Measurements from ENCODE around the gene PTPRD.
A peak's percentile ranks its signal among the peaks of the same experiment; 100 is the strongest.

Gene PTPRD

DNA sequence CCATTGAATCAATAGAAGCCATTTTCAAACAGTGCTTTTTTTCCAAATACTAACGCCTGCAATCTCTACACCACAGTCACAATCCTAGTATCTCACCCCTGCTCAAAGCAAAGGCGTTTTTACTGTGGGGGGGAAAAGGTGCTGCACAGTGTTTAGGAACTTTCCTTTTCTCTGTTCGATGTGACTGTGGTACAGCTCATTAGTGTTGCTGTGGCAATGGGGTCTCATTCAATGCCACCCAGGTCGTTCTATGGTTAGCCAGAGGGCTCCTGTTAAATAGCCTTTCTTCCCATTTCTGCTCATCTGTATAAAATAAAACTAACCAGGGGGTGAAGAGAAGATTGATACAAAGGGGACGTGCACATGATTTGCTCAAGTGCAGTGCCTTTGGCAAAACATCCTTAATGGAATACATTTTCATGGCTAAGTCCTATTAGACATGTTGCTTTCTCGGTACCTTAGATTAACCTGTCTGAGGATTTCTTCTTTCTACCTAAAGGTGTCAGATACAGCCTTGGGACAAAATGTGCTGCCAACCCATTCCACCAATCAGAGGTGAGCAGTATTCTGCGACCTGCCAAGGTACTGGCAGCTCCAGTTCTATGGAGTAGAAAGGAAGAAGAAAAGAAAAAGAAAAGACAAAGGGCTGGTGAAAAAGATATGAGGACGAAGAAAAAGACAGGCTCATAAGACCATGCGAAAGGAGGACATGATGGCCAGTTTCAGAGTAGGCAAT is 2161.8 kb downstream of the PTPRD start:
- no peak for DNase-seq

DNA sequence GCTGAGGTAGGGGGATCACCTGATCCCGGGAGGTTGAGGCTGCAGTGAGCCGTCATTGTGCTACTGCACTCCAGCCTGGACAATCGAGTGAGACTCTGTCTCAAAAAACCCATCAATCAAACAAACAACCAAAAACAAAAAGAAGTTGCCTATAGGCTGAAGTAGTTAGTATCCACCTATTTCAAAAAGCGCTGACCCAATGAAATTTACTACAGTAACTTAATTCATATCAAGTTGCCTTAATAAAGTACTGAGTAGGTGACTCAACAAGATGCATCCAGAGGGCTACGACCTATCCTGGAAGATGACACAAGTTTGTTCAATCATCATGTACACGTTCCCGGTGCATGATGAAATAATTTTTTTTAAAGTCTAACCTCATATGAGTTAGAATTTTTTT is 2164.6 kb downstream of the PTPRD start:
- DNase-seq: no peak

DNA sequence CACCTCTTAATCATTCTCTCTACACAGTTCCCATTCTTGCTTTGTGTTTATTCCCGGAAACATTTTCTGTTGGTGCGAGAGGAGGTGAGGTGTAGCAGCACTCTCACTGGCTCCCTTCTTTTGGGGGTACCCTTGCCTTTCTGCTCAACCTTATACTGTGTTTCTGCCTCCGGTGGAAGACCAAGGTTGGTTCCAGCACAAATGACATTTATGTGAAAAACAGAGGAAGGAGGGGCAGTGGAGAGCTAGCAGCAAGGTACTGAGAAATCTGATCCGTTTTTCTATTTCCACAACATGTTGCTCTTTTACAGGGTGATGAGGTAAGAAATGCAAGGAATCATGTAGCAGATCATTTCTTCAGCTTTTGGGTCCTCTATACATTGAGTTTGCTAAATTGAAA is 2165.2 kb downstream of the PTPRD start:
- DNase-seq: peak; percentile 24

DNA sequence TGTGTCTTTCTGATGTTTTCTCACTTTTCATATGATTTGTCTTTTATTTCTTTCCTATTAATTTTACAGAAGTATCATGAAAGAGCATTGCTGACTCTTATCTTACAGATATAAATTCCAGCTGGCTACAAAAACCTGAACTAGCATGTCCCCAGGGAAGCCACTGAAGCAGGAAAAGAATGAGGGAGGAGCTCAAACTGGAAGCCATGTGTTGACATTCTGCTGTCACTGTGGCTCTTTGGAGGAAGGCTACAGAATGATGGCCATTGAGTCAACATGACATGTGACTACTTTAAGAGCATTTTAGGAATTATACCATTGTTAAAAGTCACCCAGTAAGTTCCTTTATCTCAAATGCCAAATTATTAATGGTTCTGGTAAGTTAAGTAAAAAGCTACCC is 2174.9 kb downstream of the PTPRD start:
- DNase-seq: peak; percentile 51

DNA sequence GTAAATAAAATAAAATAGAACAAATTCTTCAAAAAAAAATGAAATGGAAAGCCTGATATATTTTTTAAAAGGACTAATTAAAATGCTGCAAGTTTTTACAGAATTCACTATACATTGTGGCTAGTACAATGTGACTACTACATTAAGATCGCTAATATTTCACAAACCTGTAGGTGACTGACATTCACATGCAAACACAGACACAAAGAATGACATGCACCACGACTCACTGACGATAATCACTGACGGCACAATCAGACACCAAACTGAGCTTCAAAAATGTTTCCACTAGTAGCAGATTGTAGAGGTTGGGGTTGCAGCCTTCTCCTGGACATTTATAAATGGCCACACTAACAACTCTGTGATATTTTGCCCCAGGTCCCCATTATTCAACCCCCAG is 2175.5 kb downstream of the PTPRD start:
- no peak for DNase-seq

DNA sequence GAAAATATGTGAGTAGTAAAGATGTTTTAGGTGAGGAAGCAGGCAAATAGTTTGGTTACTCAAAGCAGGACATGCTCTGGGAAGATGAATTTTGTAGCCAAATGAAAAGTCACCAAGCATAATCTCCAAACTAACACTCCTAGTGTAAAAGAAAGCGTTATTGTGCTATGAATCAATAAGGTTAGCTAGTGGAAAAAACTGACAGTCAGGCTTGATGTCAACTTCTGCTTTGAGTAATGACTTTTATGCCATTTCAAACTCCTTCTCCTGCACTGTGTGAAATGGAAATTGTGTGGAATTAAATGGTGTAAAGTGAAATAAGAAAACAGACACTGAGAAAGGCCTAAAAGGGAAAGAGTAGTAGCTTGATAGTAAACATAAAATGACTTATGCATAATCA is 2176.0 kb downstream of the PTPRD start:
- DNase-seq: no peak

DNA sequence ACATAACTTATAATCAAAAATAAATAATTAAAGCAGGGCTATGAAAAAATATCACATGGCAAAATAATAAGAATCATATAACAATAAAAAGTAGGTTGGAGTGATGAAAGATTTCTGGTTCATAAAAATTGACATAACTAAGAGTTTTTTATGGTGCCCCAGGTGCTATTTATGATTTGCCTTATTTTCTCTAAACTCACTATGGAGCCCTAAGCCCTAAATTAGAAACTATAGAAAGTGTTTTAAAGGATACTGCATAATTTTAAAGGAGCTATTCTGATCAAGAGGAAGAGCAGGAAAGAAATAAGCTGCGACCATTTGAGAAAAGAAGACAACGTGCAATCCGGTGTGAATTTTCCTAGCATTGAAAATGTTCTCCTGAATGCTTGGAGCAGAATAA is 2178.2 kb downstream of the PTPRD start:
- no peak for DNase-seq

DNA sequence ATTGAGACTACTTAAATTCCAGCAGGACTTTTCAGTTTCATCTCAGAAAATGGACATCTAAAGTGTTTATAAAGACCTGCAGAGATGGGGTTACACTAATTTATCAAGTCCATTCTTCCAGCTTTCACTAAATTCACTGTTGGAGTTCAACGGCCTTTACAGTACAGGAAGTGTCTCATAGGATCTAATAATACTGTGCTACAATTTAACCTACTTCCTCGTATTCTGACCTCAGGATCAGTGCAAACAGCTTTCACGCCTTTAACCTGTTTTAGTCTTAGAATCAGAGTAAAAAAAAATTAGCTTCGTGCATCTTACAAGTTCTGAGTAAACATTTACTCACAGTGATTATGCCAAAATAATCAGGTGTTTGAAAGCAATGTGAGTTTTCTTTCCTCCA is 2180.6 kb downstream of the PTPRD start:
- no peak for DNase-seq

DNA sequence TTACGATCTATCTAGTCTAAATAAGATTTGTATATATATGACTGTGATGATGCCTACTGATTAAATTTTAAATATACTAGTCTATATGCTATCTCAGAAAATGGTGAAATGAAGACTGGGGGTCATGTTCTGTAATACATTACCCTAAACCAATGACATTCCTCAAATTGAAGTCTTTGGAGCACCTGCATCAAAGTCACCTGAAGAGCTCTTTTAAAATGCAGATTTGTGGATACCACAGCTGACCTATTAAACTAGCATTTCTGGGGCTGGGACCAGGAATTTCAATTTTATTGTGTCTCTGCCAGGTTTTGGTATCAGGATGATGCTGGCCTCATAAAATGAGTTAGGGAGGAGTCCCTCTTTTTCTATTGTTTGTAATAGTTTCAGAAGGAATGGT is 2181.3 kb downstream of the PTPRD start:
- no peak for DNase-seq

DNA sequence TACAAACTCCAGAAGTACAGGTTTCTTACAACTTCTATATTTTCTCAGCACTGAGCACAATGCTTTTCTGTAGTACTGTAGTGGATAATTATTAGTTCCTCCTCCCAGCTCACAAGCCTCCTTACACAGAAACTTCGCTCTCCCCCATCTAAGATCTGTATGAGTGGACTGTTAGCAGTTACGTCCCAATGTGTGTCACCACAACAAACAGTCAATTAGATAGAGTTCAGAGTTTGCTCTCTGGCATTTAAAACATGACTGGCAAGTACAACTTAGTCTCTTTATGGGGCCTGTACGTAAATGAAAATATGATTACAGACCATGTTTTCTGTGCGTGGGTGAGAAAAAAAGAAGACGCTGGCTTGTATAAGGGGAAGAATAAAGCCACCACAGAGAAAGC is 2181.9 kb downstream of the PTPRD start:
- DNase-seq: no peak

DNA sequence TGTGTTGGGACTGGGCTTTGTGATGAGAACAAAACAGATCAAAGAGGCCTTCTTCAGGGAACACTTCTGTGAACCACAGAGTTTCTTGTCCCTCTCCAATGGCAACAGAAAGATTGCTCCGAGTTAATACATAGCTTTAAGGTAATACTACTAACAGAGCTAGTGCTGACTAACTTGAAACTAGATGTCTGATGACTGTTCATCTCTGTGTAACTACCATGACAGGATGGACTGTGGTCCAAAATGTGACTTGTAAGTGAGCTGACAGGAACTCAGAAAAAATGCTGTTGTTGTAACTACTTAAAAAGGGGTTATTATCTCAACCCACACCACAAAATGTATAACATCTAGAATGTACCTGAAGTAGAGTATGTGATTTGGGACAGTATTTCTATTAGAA is 2183.0 kb downstream of the PTPRD start:
- no peak for DNase-seq

DNA sequence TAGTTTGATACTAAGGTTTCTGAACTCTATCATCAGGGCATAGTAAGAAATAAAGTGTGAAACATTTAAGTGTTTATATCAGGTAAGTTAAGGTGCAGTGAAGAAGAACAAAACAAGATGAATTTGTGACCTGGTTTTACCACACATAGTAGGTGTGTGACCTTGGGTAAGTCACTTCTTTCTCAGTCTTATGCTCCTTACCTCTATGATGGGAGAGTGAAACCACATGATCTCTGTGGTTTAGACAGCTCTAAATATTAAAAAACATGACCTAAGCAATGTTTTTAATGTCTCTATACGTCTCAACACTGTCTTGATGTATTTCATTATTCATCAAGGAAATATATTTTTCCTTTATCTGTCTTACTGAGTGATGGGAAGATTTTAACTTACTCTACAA is 2183.6 kb downstream of the PTPRD start:
- no peak for DNase-seq

DNA sequence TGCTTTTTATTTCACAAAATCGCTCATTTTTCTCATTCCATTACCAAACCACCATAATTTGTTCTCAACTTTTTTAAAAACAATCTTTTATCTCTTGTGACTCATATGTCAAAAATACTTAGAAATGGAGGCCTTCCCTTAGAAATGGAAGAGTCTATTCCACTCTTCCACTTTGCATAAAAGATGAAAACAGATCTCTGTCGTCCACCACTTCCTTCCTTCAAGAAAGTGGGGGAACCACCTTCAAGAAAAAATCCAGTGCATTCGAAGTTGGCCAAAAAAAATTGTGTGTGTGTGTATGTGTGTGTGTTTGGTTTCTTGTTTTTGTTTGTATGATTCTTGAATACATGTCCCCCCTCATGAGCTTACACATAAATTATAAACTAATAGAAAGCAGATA is 2184.4 kb downstream of the PTPRD start:
- DNase-seq: no peak

DNA sequence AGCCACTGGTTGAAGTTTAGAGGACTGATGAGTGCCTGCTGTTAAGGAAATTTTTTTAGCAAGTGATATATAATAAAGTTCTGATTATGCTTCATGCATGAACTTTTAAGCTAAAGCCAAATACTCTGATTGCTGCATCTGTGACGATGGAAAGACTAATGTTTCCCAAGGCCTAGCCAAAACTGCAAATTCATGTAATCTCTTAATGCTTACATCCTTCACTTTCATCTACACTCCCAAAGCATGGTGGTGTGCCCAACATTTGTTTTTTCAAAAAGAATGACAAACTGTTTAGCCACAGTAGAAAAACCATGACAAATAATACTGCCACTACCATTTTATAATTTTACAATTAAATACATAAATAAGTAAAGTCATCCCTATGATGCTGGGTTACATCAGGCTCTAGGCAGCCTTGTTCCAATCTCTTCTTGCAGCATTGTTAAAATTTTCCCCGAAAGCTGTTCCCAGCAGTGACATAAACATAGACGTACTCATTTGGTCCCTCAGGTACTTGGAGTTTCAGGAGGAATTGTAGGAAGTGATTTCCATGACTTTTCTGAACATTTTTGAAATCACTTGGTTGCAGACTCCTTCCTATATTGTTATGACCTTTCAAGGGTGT is 2187.9 kb downstream of the PTPRD start:
- DNase-seq: no peak

DNA sequence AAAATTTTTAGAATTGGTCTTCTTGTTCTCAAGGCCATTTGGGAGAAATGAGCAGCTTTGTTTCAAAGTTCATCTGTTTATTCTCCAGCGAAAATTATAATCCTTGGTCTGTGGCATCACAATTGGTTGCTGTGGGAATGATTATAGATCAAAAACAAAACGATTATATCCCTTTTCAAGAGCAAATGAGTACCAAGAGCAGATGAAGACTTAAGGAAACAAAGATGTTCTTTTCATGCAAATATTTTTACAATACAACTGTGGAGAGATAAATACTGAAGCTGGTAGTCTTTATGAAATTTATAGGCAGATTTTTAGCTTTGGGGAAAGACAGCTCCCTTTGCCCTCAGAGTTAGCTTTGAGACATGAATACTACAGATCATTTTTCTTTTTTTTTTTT is 2192.4 kb downstream of the PTPRD start:
- no peak for DNase-seq

DNA sequence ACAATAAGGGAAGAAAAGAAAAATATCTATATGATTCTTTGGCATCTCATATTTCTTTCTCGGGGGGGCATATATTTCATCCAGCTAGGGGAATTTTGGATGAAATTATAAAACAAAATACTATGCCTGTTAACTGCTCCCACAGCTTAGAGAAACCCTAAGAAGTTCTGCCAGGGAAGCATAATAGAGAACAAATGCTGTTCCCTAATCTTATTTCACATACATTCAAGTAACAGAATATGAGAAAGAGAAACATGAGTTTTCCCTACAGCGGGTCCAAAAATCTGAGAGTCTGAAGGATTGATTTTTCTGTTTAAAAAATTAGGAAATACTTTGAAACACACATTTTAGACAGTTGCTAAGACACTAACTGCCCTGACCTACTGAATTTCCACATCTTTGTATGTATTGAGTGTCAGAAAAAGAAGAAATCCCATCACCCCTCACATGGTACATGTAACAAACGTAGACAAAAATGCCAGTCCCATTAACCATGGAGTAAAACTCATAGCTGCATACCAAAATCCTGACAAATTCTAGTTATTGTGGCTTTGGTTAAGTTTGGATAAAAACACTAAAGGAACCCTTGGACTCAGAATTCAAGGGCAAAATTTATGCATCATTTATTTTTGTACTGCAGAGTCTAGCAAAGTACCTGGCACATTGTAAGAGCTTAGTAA is 2193.1 kb downstream of the PTPRD start:
- DNase-seq: no peak

DNA sequence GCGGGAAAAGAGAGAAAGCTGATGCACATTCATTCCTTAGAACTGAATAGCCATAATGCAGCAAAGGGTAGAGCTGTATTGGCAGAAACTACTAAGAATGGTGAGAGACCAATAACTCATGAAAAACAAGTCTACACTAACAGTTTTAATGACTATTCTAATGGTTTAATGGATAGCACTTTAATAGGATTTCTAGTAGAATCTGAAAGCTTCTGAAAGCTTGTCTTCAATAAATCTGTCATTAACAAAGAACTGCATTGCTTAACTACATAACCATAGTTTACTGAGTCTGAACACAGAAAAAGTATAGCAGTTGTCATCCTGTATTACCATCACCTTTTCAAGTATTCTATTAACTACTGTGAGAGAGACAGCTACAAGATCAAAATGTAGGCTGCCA is 2195.5 kb downstream of the PTPRD start:
- no peak for DNase-seq

DNA sequence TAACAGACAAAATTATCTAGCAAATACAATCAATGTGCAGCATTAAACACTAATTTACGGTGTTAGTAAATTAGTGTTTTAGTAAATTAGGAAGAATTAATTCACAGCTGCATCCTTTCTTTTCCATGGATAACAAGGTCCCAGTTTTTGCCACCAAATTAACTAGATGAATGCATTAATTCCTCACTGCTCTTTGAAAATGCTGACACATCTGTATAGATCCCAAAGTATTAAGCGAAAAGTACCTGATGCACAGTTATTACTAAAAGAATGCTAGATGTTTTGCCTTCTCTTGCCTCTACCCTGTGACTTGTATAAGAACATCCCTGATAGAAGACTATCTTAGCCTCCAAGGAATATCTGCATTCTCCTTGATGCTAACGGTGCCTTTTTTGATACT is 2200.5 kb downstream of the PTPRD start:
- no peak for DNase-seq

DNA sequence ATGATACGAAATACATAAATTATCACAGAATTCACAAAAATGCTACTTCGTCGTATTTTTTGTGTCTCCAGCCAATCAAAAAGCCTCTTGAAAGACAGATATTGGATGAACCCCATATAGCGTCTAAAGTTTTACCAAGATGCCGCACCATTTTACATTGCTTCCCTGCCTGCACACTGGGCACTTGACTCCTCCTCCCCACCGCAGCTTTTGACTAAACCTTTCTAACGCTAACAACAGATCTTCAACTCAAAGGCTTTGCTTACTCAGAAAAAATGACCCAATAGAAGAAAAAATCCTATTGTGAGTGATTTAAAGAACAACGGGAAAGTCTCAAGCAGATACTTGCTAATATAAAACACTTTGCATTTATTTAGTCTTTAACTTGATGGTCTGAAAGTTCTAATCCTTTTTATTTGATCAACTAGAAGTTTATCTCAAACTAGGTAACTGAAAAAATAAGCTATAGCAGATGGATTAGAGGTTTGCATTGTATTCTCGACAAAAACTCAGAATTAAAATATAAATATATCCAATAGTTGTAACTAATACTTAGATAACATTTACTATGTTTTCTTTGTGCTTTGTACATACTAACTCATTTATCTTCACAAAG is 2204.1 kb downstream of the PTPRD start:
- no peak for DNase-seq

DNA sequence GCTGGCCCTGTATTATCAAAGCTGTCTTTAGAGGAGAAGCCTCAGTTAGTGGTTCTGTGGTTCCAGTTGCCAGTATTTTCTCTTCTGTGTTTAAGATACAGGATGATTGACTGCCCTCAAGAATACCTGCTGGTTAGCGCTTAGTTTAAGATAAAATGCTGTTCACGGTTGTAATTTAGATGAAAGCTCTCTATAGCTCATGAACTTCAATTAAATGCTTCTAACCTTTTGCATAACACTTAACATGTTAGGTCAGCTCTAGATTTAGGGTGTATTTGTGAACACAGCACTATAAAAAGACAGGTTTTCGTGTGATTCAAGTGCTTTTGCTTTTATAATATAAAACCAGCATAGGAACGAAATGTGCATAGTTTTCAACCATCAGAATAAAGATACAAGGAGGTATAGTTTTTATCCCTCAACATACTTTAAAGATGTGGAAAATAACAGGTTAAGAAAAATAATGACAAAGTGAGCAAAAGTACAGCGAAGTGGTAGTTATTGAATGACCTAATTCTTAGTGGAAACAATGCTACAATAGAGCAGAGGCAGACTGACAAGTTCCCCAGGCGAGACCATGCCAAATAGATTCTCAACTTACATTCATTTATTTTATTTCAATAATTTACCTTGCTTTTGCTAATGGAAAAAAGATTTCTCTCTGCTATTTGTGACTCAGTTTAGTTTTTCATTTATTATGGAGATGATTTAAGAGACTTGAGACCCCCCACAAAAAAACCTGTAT is 2210.7 kb downstream of the PTPRD start:
- DNase-seq: peak; percentile 94

DNA sequence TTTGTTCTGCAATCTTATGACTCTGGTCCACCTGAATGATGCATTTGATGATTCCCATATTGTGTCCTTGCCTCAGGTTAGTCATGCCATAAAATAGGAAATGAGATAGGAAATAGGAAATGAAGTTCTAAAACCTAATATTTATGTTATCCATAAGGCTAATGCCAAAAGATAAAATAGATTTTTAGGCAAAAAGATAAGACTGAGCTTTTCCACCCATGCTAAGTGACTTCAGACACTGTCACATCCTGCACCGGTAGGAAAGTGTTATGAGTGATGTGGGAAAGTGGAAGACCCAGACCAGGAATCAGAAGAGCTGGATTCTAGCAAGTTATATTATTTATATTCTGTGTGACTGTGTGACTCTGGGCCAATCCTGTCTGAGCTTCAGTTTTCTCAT is 2212.4 kb downstream of the PTPRD start:
- DNase-seq: no peak

DNA sequence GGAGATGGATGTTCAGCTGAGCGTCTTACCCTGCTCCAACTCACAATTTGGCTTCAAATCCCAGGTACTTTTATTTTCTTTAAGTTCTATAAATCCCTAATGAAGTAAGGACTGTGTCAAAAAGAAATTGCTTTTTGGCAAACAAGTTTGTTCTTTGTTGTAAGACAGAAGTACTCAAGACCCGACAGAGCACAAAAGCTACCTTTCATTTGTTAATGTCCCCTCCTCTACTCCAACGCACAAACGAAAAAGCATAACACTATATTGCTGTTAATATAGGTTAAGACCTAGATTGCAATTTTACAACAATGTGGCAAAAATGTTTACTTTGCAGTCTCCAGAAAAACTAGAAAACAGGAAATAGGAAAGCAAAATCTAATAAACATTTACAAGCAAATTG is 2217.8 kb downstream of the PTPRD start:
- no peak for DNase-seq

DNA sequence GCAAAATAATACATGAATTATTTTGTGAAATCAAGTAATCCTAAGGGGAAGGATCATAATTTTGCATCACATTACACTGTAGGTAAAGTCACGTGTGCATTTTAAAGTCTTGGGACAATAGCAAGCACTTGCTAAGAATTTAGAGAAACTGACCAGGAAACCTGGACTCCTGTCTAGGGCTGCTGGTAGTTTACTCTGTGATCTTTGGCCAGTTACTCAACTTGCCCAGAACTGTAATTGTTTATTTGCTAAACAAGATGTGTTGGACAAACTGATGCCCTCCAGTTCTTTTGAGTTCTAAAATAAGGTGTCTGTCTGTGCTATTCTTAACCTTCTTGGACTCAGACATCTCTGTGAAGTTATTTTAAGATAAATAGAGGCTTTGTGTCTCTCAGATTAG is 2218.5 kb downstream of the PTPRD start:
- DNase-seq: no peak

All from NCI-H69 (cell line).